ENCODE data around the gene LILRA6.
"Not testable (repeated sequence)": the region's sequence is repeated elsewhere in the genome, so short reads cannot be mapped to it uniquely, and the experiment has no call there.

GRCh38 chr19:54243809-54244208 lies 1.2 kb upstream of the LILRA6 start:
- TF ChIP-seq, protein P1, sequence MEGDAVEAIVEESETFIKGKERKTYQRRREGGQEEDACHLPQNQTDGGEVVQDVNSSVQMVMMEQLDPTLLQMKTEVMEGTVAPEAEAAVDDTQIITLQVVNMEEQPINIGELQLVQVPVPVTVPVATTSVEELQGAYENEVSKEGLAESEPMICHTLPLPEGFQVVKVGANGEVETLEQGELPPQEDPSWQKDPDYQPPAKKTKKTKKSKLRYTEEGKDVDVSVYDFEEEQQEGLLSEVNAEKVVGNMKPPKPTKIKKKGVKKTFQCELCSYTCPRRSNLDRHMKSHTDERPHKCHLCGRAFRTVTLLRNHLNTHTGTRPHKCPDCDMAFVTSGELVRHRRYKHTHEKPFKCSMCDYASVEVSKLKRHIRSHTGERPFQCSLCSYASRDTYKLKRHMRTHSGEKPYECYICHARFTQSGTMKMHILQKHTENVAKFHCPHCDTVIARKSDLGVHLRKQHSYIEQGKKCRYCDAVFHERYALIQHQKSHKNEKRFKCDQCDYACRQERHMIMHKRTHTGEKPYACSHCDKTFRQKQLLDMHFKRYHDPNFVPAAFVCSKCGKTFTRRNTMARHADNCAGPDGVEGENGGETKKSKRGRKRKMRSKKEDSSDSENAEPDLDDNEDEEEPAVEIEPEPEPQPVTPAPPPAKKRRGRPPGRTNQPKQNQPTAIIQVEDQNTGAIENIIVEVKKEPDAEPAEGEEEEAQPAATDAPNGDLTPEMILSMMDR (conservative IDR thresholded peaks at IDR 0.05; ENCODE audit: low read length): not testable (repeated sequence)
- TF ChIP-seq EZH2phosphoT487 (IDR thresholded peaks at IDR 0.05; ENCODE audit: borderline replicate concordance, low read depth, low read length): not testable (repeated sequence)
